Upper lobe of left lung (tissue), 4 donors: ENCODE results near the gene TNS4.

Experiments used
- POLR2A ChIP-seq, 4 donors: fragments of 450-650 bp; IDR thresholded peaks; one replicate each; pipeline ENCODE4 v1.5.1; 2016 to 2017; ENCODE audit warnings: antibody characterized with exemption in 4 of 4, mild to moderate bottlenecking in 2 of 4
- POLR2AphosphoS5 ChIP-seq, 2 donors: sonication (generic); formaldehyde crosslinking; IDR thresholded peaks; one replicate each; pipeline ENCODE4 v1.5.1; 2017; ENCODE audit warnings: antibody characterized with exemption in 2 of 2
- TF ChIP-seq, protein P1 (sequence below), 6 experiments: fragments of 450-650 bp in 4 of 6; fragments of 200-600 bp in 2 of 6; sonication (generic) in 2 of 6; IDR thresholded peaks; one replicate each; pipeline ENCODE4 v1.5.1; 2016 to 2019; ENCODE audit warnings: antibody characterized with exemption in 6 of 6

GRCh38 chr17:40443988-40444899 lies 57.2 kb downstream of the TNS4 start:
- TF ChIP-seq POLR2AphosphoS5 (IDR thresholded peaks at IDR 0.05): no peak
- TF ChIP-seq, protein P1, sequence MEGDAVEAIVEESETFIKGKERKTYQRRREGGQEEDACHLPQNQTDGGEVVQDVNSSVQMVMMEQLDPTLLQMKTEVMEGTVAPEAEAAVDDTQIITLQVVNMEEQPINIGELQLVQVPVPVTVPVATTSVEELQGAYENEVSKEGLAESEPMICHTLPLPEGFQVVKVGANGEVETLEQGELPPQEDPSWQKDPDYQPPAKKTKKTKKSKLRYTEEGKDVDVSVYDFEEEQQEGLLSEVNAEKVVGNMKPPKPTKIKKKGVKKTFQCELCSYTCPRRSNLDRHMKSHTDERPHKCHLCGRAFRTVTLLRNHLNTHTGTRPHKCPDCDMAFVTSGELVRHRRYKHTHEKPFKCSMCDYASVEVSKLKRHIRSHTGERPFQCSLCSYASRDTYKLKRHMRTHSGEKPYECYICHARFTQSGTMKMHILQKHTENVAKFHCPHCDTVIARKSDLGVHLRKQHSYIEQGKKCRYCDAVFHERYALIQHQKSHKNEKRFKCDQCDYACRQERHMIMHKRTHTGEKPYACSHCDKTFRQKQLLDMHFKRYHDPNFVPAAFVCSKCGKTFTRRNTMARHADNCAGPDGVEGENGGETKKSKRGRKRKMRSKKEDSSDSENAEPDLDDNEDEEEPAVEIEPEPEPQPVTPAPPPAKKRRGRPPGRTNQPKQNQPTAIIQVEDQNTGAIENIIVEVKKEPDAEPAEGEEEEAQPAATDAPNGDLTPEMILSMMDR (IDR thresholded peaks at IDR 0.05): no peak
- TF ChIP-seq POLR2A (IDR thresholded peaks at IDR 0.05): no peak
